ENCODE data around the gene HSD11B1. TPM values are rescaled to one million over a fixed set of nuclear protein-coding genes. Genes with fewer than 3 reads are reported as not detected.
A peak's percentile ranks its signal among the peaks of the same experiment; 100 is the strongest.

Gene HSD11B1
- total RNA-seq, 1 experiment from 2014 or later: not detected

- H3K4me3 ChIP-seq: no peak overlapping the region
- H3K9me3 ChIP-seq: no peaks in the 10 kb centered on the region
- no peak for DNase-seq
- no peaks in the 10 kb centered on the region for H3K36me3 ChIP-seq
- no peaks in the 10 kb centered on the region for H3K27me3 ChIP-seq
Measured at GRCh38 chr1:209737118-209737505, 32.5 kb downstream of the HSD11B1 start.

DNA sequence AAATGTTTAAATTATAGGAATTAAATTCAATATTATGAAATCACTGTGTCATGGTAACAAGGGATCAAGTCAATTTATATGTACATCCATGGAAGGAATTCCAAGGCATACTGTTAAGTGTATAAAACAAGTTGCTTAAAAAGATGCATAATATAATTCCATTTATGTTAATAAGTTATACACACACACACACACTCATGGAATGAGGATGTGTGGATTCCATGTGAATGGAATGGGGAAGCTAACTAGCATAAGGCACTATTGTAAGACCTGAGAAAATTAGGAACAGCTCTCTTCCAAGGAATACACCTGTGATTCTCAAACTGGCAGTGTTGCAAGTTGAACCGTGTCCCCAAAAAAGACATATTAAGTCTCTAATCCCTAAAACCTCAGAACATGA is 33.6 kb downstream of the HSD11B1 start:
- H3K36me3 ChIP-seq: no peaks in the 10 kb centered on the region
- DNase-seq: no peak
- no peaks in the 10 kb centered on the region for H3K27me3 ChIP-seq
- no peak overlapping the region for H3K4me3 ChIP-seq
- H3K9me3 ChIP-seq: no peaks in the 10 kb centered on the region

- no peak for DNase-seq
- no peaks in the 10 kb centered on the region for H3K9me3 ChIP-seq
Measured at GRCh38 chr1:209741193-209741592, 36.5 kb downstream of the HSD11B1 start.

DNA sequence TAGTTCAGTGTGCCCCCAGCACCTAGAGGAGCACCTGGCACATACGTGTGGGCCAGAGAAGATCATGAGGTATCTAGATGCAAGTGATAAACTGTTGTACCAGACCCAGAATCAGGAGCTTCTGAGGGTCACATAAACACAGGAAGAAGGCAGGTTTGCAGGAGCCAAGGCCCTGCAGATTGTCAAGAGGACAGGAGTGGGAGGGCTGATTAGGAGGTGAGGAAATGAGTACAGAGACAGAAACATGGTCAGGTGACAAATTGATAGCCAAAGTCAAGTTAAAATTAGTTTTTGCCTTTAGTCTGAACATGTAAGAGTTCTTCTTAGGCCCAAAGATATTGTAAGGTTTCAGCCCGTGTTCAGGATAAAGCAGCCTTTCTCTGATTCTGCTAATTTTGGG is 37.2 kb downstream of the HSD11B1 start:
- Histone ChIP-seq H3K9me3 (no peaks in the 10 kb centered on the region), H3K27me3 (no peaks in the 10 kb centered on the region), H3K4me3 (no peak overlapping the region), H3K36me3 (no peaks in the 10 kb centered on the region)
- no peak for DNase-seq

More at GRCh38 chr1:209741193-209741592, 36.5 kb downstream of the HSD11B1 start:
- Histone ChIP-seq H3K36me3 (no peaks in the 10 kb centered on the region), H3K27me3 (no peaks in the 10 kb centered on the region), H3K4me3 (no peak overlapping the region)

- H3K27me3 ChIP-seq: no peaks in the 10 kb centered on the region
- DNase-seq: no peak
- H3K36me3 ChIP-seq: no peaks in the 10 kb centered on the region
- H3K4me3 ChIP-seq: no peak overlapping the region
- H3K9me3 ChIP-seq: no peaks in the 10 kb centered on the region
Measured at GRCh38 chr1:209742409-209743144, 37.9 kb downstream of the HSD11B1 start.

- Histone ChIP-seq H3K4me3 (no peak overlapping the region), H3K27me3 (no peaks in the 10 kb centered on the region), H3K9me3 (no peaks in the 10 kb centered on the region), H3K36me3 (no peaks in the 10 kb centered on the region)
- peak; percentile 55 for DNase-seq
Measured at GRCh38 chr1:209743145-209743482, 38.5 kb downstream of the HSD11B1 start.

- no peak for DNase-seq
- Histone ChIP-seq H3K36me3 (no peaks in the 10 kb centered on the region), H3K9me3 (no peaks in the 10 kb centered on the region), H3K27me3 (no peaks in the 10 kb centered on the region), H3K4me3 (no peak overlapping the region)
Measured at GRCh38 chr1:209746451-209747165, 42.0 kb downstream of the HSD11B1 start.

GRCh38 chr1:209747580-209748262 is 43.1 kb downstream of the HSD11B1 start:
- Histone ChIP-seq H3K9me3 (no peaks in the 10 kb centered on the region), H3K36me3 (no peaks in the 10 kb centered on the region), H3K27me3 (no peaks in the 10 kb centered on the region), H3K4me3 (no peak overlapping the region)
- peak; percentile 93 for DNase-seq

- Histone ChIP-seq H3K27me3 (no peaks in the 10 kb centered on the region), H3K4me3 (no peak overlapping the region), H3K9me3 (no peaks in the 10 kb centered on the region), H3K36me3 (no peaks in the 10 kb centered on the region)
- no peak for DNase-seq
Measured at GRCh38 chr1:209748620-209749019, 44.0 kb downstream of the HSD11B1 start.

DNA sequence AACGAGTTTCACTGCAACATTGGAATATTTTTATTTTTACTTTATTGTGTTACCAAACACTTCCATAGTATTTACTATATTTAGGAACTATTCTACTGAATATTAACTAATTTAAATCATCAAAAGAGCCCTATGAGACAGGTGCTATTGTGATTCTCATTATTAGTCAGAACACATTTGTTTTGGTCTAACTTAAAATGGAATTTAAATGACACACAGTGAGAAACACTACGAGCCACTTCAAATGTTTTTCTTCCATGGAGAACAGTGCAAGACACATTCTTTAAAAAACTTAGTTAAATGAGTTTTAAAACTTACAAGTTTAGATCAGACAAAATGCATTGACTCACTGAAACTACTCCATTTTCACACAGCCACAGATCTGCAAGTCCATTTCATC is 44.6 kb downstream of the HSD11B1 start:
- no peaks in the 10 kb centered on the region for H3K27me3 ChIP-seq
- H3K36me3 ChIP-seq: no peaks in the 10 kb centered on the region
- H3K4me3 ChIP-seq: no peak overlapping the region
- H3K9me3 ChIP-seq: no peaks in the 10 kb centered on the region
- no peak for DNase-seq

DNA sequence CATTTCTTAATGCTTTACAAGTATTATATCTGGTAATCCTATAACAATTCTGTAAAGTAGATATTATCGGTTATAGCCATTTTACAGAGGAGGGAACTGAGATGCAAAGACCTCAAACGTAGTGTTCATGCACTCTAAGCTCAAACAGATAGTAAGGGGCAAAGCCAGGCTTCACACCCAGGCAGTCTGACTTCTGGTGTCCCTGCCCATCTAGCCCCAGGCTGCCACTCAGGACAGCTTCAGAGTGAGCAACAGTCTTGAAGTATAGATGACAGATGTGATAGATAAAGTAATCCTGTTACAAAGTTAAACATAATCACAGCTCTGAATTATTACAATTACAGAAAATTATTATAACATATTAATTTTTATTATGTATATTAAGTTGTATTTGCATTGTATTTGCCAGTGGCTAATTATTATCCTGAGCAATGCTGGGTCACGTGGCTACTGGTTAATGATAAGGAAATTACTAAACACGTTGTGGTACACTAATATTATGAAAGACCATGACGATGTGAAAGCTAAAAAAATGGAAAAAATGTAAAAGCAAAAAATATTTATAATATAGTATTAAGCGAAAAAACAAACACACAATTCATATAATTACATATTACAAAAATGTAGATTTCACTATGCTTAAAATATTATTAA is 45.2 kb downstream of the HSD11B1 start:
- no peaks in the 10 kb centered on the region for H3K9me3 ChIP-seq

DNA sequence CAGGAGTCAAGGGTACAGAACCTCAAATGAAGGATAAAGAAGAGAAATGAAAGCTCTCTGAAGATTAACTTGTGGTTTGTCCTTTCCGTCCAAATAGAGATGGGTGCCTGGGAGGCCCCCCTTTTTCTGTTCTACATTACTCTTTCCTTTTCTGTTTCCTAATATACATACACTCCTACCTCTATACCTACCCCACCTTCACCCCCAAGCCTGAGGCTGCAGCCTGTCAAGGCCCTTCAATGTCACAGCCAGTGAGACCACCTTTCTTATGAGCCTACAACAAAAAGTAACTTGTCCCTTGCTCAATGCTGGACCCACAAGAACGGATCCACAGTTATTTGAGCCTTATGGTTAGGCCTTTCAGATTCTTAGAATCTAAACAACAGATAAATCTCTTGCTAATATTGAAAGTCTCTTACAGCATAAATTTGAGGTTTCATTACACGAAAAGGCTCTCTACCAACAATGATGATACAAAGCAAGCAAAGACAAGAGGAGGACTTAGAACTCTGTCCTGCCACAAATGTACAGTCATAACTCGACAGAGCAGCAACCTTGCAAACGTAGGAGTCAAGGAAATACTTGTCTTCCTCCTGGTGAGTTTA is 47.1 kb downstream of the HSD11B1 start:
- no peaks in the 10 kb centered on the region for H3K27me3 ChIP-seq
- no peak for DNase-seq
- H3K36me3 ChIP-seq: no peaks in the 10 kb centered on the region
- no peak overlapping the region for H3K4me3 ChIP-seq
- H3K9me3 ChIP-seq: no peaks in the 10 kb centered on the region

More for the DNA sequence above, 45.2 kb downstream of the HSD11B1 start:
- no peak for DNase-seq
- Histone ChIP-seq H3K27me3 (no peaks in the 10 kb centered on the region), H3K4me3 (no peak overlapping the region), H3K36me3 (no peaks in the 10 kb centered on the region)

DNA sequence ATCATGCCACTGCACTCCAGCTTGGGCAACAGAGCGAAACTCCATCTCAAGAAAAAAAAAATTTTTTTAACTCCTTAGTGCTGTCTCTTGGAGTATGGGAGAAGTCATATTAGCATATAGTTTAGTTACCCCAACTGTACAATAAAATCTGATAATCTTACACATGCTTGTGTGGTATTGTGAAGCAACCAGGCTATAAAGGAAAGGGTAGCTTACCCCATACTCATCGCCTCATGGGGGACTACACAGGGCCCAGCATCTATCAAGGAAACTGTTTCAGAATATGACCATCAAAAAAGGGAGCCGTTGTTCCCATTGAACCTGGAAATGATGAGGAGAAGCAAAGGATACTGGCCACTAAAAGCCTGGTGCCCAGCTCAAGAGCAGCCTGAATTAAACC is 48.2 kb downstream of the HSD11B1 start:
- Histone ChIP-seq H3K4me3 (no peak overlapping the region), H3K9me3 (no peaks in the 10 kb centered on the region), H3K27me3 (no peaks in the 10 kb centered on the region), H3K36me3 (no peaks in the 10 kb centered on the region)
- no peak for DNase-seq

GRCh38 chr1:209755256-209755655 is 50.6 kb downstream of the HSD11B1 start:
- Histone ChIP-seq H3K36me3 (no peaks in the 10 kb centered on the region), H3K4me3 (no peak overlapping the region), H3K27me3 (no peaks in the 10 kb centered on the region), H3K9me3 (no peaks in the 10 kb centered on the region)
- no peak for DNase-seq

- Histone ChIP-seq H3K27me3 (no peaks in the 10 kb centered on the region), H3K9me3 (no peaks in the 10 kb centered on the region), H3K36me3 (no peaks in the 10 kb centered on the region), H3K4me3 (no peak within 1 kb of the TSS)
- no peak for DNase-seq
Measured at GRCh38 chr1:209755926-209756614, 51.4 kb downstream of the HSD11B1 start, which contains the start of gene TRAF3IP3. TRAF3IP3 (plus strand) TSS chr1:209756053; CDS start chr1:209760040, 3,987 bp downstream.
